Smooth muscle cell of the brain vasculature (primary cell): ENCODE measurements around the gene ZNFX1.
"Not testable (repeated sequence)": the region's sequence is repeated elsewhere in the genome, so short reads cannot be mapped to it uniquely, and the experiment has no call there.

Experiments used
- DNase-seq: peaks from one replicate; pipeline ENCODE4 v3.0.0-alpha.2; 2012; ENCODE audit warnings: low read depth, low spot score

The ZNFX1 gene

GRCh38 chr20:49214571-49214970 lies 63.3 kb downstream of the ZNFX1 start:
- DNase-seq = no peak

- DNase-seq = no peak
These were observed 67.1 kb downstream of the ZNFX1 start for GRCh38 chr20:49210757-49211110.

- no peak for DNase-seq
These were observed 67.6 kb downstream of the ZNFX1 start for GRCh38 chr20:49210101-49210756.

- DNase-seq = no peak
These were observed 70.8 kb downstream of the ZNFX1 start for GRCh38 chr20:49207076-49207475.

- DNase-seq = no peak
These were observed 74.1 kb downstream of the ZNFX1 start for GRCh38 chr20:49203746-49204145.

- DNase-seq = no peak
These were observed 74.8 kb downstream of the ZNFX1 start for GRCh38 chr20:49203011-49203410.

GRCh38 chr20:49199729-49200293 lies 78.0 kb downstream of the ZNFX1 start:
- no peak for DNase-seq

GRCh38 chr20:49192944-49193518 lies 84.8 kb downstream of the ZNFX1 start:
- not testable (repeated sequence) for DNase-seq
